Lung (tissue), 12 donors: ENCODE data around the gene SUN1. TPM values are rescaled to one million over a fixed set of nuclear protein-coding genes. Genes with fewer than 3 reads are reported as not detected.
A peak's percentile ranks its signal among the peaks of the same experiment; 100 is the strongest.

Experiments used
- ATAC-seq: fragments of 200-7000 bp; cut with Tn5 transposase; one replicate; pipeline ENCODE4 v1.9.1; 2020; ENCODE audit warnings: moderate number of reproducible peaks; ENCODE audit not compliant: insufficient read depth, low FRiP score
- DNase-seq, 3 donors: peaks; one replicate each; pipeline ENCODE4 v3.0.0-alpha.2; 2013 to 2017
- H3K27ac ChIP-seq, 2 donors: one replicate each; pipeline ENCODE4 v1.5.1; 2013; ENCODE audit warnings: mild to moderate bottlenecking in 2 of 2, moderate library complexity in 2 of 2, control low read depth in 1 of 2, inconsistent platforms in 1 of 2, low read depth in 1 of 2, low read length in 1 of 2
- H3K27me3 ChIP-seq, 3 donors: one replicate each; pipeline ENCODE4 v1.5.1; 2013; ENCODE audit warnings: low read length in 2 of 3; ENCODE audit not compliant: control insufficient read depth in 3 of 3, insufficient read depth in 3 of 3
- H3K36me3 ChIP-seq, 4 donors: one replicate each; pipeline ENCODE4 v1.5.1; 2013; ENCODE audit warnings: low read length in 4 of 4, mild to moderate bottlenecking in 1 of 4, moderate library complexity in 1 of 4; ENCODE audit not compliant: control insufficient read depth in 4 of 4, insufficient read depth in 4 of 4
- H3K4me1 ChIP-seq, 5 donors: one replicate each; pipeline ENCODE4 v1.5.1; 2013; ENCODE audit warnings: low read length in 5 of 5, mild to moderate bottlenecking in 2 of 5, moderate library complexity in 1 of 5; ENCODE audit not compliant: control insufficient read depth in 5 of 5, insufficient read depth in 5 of 5
- H3K4me3 ChIP-seq: one replicate; pipeline ENCODE4 v1.5.1; 2013; ENCODE audit warnings: mild to moderate bottlenecking, control low read depth, moderate library complexity
- H3K9ac ChIP-seq, 2 donors: one replicate each; pipeline ENCODE4 v1.5.1; 2013; ENCODE audit warnings: low read length in 2 of 2, control low read depth in 1 of 2; ENCODE audit not compliant: insufficient read depth in 1 of 2
- H3K9me3 ChIP-seq, 4 donors: one replicate each; pipeline ENCODE4 v1.5.1; 2013; ENCODE audit warnings: low read length in 3 of 4, mild to moderate bottlenecking in 1 of 4, moderate library complexity in 1 of 4; ENCODE audit not compliant: control insufficient read depth in 4 of 4, insufficient read depth in 3 of 4
- CTCF ChIP-seq: IDR thresholded peaks from 2 replicates; pipeline ENCODE4 v1.5.1; 2012; ENCODE audit warnings: mild to moderate bottlenecking; ENCODE audit errors: control extremely low read depth, extremely low read depth
- WGBS, 2 donors: extraction: QIAGEN DNeasy Blood & Tissue Kit; methylation state at CpG; one replicate each; pipeline ENCODE4 v1.1.7; 2013; 5-methylcytosine and 5-hydroxymethylcytosine counted together
- polyA plus RNA-seq, 2 donors: library from polyadenylated mRNA; stranded (reverse); fragments of 200-250 nt; gene quantifications; one replicate each; pipeline ENCODE4 v1.2.1, GENCODE V29; 2013
- total RNA-seq, 2 donors: library from RNA; depleted of rRNA in 1 of 2; stranded (reverse); fragments of >200 nt in 1 of 2; gene quantifications; one replicate each; pipeline ENCODE4 v1.2.1, GENCODE V29; 2014 to 2021
- donor health status: control.
- donor health status: control.
- donor health status: Bipolar disorder and iron deficiency.
- donor health status: healthy.
- donor health status: DM: yes; HTN: yes; CAD: no.

The SUN1 gene
- total and polyA plus RNA-seq, 4 donors = 69.6 to 349 (median 104) TPM

DNA sequence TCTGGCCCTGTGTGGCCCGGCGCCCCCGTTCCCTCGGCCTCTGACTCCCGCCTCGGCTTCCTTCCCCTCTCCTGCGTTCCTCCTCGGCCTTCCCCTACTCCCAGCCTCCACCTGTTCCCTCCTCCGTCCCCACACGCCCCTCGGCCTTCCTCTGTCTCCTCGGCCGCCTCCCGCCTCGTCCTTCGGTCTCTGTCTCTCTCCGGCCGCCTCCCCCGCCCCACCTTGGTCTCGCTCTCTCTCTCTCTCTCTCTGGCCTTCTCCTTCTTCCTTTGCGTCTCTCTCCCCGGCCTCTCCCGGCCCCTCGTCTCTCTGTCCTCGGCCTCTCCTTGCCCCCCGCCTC, 44.7 kb downstream of the SUN1 start:
- H3K4me1 ChIP-seq = peaks cover 4 to 14% (median 11%) of the 10 kb centered on the region in 5 donors
- DNase-seq (no peak), ATAC-seq (no peak)
- TF ChIP-seq CTCF = no peak
- WGBS, 2 donors = 1 to 2% methylated on average over 15 to 26 of the region's 26 CpGs
- no peaks in the 10 kb centered on the region for H3K9me3 ChIP-seq
- H3K27me3 ChIP-seq = no peaks in the 10 kb centered on the region
- H3K9ac ChIP-seq = peak overlapping the region; percentile 55
- peak overlapping the region; percentile 87 to 95 for H3K27ac ChIP-seq
- H3K4me3 ChIP-seq = peak overlapping the region; percentile 92
- peaks cover 0 to 15% (median 12%) of the 10 kb centered on the region in 4 donors for H3K36me3 ChIP-seq

GRCh38 chr7:877312-878232, 45.3 kb downstream of the SUN1 start:
- WGBS, 2 donors = 14% methylated on average over 47 of the region's 47 CpGs
- ATAC-seq (no peak), DNase-seq (peak in 2 of 3 donors; percentile 18 to 32)
- peaks cover 5 to 14% (median 11%) of the 10 kb centered on the region in 5 donors for H3K4me1 ChIP-seq
- H3K27ac ChIP-seq = peak overlapping the region; percentile 4 to 87
- H3K9me3 ChIP-seq = no peaks in the 10 kb centered on the region
- H3K27me3 ChIP-seq = no peaks in the 10 kb centered on the region
- H3K9ac ChIP-seq = peak overlapping the region; percentile 55 to 67
- H3K36me3 ChIP-seq = peaks cover 0 to 9% (median 6%) of the 10 kb centered on the region in 4 donors
- no peak for TF ChIP-seq CTCF
- peak overlapping the region; percentile 92 for H3K4me3 ChIP-seq

GRCh38 chr7:879093-879492, 46.8 kb downstream of the SUN1 start:
- Histone ChIP-seq H3K27ac (no peak overlapping the region), H3K9ac (no peak overlapping the region), H3K36me3 (peaks cover 0 to 9% (median 5%) of the 10 kb centered on the region in 4 donors), H3K4me1 (peaks cover 4 to 17% (median 7%) of the 10 kb centered on the region in 5 donors), H3K9me3 (no peaks in the 10 kb centered on the region), H3K4me3 (no peak overlapping the region), H3K27me3 (no peaks in the 10 kb centered on the region)
- TF ChIP-seq CTCF = no peak
- no peak for ATAC-seq
- DNase-seq = no peak
- 89 to 92% methylated on average over 15 of the region's 15 CpGs for WGBS, 2 donors
